Left cardiac atrium (tissue), 4 donors: ENCODE measurements around the gene OTUB2. TPM values are rescaled to one million over a fixed set of nuclear protein-coding genes. Genes with fewer than 3 reads are reported as not detected.

Experiments used
- ATAC-seq, 2 donors: fragments of 200-7000 bp; cut with Tn5 transposase; one replicate each; pipeline ENCODE4 v1.9.1; 2020; ENCODE audit warnings: mild to moderate bottlenecking in 2 of 2, moderate library complexity in 2 of 2
- DNase-seq: peaks from one replicate; pipeline ENCODE4 v3.0.0-alpha.2; 2020
- intact Hi-C, 2 donors: fragments of 100-400 bp; cut with DNase I; formaldehyde crosslinking; loops; one replicate each; pipeline versions ENCODE4 v1.14.1 to v1.15.1; 2022 to 2023
- total RNA-seq, 2 donors: library from RNA; stranded (reverse); fragmentation: NEBNext Ultra II Directional; extraction: Animal tissue kit (Norgen Biotek cat#: 25700); gene quantifications; one replicate each; pipeline ENCODE4 v1.2.1, GENCODE V29; 2021
- donor health status: DM: no; HTN: yes; CAD: no.
- donor health status: DM: no; HTN: yes; CAD: no; lungs with severe emphysema.
- donor health status: DM: yes; HTN: yes; CAD: no.
- donor health status: Dilated cardiomyopathy.

OTUB2 gene
- total RNA-seq, 2 donors from 2014 or later, result 0.24 to 0.56 TPM

- intact Hi-C loops, result loop anchor here (1.0 to 5.0 kb wide), 3 partner anchors 100 to 144 kb away; no protein-coding TSS in a partner anchor
- ATAC-seq, result peak; percentile 90 to 92
- DNase-seq, result peak; percentile 73
Measured at GRCh38 chr14:94036313-94037167, 10.4 kb downstream of the OTUB2 start.

- no peak for ATAC-seq
- no peak for DNase-seq
- intact Hi-C loops, result loop anchor here (2.0 to 5.0 kb wide), 2 partner anchors 99 to 143 kb away; no protein-coding TSS in a partner anchor
Measured at GRCh38 chr14:94037954-94038353, 11.8 kb downstream of the OTUB2 start.

- ATAC-seq (no peak), DNase-seq (no peak)
- intact Hi-C loops, result loop anchor here in 1 of 2 donors (5.0 kb wide), 1 partner anchor 99 kb away; no protein-coding TSS in a partner anchor
Measured at GRCh38 chr14:94038510-94038909, 12.4 kb downstream of the OTUB2 start.

- DNase-seq, result no peak
- intact Hi-C loops, result loop anchor here in 1 of 2 donors (5.0 kb wide), 1 partner anchor 98 kb away; no protein-coding TSS in a partner anchor
- no peak for ATAC-seq
Measured at GRCh38 chr14:94038921-94039629, 12.9 kb downstream of the OTUB2 start.

GRCh38 chr14:94040247-94040646 lies 14.1 kb downstream of the OTUB2 start:
- no peak for ATAC-seq
- DNase-seq, result no peak
- intact Hi-C loops, result no loop called here

- ATAC-seq (no peak), DNase-seq (no peak)
- intact Hi-C loops, result no loop called here
Measured at GRCh38 chr14:94040796-94041195, 14.7 kb downstream of the OTUB2 start.

GRCh38 chr14:94041551-94042346 lies 15.6 kb downstream of the OTUB2 start:
- peak; percentile 48 for DNase-seq
- intact Hi-C loops, result no loop called here
- ATAC-seq, result peak; percentile 77 to 80

DNA sequence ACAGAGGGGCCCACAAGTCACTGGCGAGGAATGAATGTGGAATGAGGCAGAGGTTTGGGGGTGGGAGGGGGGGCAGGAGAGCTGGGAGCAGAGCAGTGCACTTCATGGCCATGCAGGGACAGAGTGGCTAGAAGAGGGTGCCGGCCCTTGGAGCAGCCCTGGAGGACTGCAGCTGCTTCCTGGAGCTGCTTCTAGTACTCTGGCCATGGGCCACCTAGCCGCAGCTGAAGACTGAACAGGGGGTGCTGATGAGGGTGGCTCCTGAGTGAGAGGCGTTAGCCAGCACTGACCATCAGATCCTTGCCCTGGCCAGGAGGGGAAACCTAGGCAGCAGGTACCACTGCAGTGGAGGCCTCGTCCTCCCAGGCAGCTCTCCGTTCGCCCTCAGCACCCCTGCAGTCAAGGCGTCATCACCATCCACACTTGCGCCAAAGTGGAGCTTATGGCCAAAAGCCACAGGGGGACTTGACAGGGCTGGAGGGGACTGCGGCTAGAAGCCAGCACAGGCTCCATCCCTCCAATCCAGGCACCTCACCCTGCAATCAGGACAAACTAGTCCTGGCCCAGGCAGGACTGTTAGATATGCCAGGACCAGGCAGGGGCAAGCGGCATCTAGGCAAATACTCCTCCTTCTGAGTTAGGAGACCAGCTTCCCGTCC lies 16.4 kb downstream of the OTUB2 start:
- DNase-seq (no peak), ATAC-seq (peak; percentile 18 to 43)
- intact Hi-C loops, result no loop called here

- intact Hi-C loops, result no loop called here
- DNase-seq, result no peak
- peak in 1 of 2 donors; percentile 16 for ATAC-seq
Measured at GRCh38 chr14:94043111-94043755, 17.1 kb downstream of the OTUB2 start.

- intact Hi-C loops, result no loop called here
- no peak for ATAC-seq
- no peak for DNase-seq
Measured at GRCh38 chr14:94043756-94044475, 17.8 kb downstream of the OTUB2 start.

DNA sequence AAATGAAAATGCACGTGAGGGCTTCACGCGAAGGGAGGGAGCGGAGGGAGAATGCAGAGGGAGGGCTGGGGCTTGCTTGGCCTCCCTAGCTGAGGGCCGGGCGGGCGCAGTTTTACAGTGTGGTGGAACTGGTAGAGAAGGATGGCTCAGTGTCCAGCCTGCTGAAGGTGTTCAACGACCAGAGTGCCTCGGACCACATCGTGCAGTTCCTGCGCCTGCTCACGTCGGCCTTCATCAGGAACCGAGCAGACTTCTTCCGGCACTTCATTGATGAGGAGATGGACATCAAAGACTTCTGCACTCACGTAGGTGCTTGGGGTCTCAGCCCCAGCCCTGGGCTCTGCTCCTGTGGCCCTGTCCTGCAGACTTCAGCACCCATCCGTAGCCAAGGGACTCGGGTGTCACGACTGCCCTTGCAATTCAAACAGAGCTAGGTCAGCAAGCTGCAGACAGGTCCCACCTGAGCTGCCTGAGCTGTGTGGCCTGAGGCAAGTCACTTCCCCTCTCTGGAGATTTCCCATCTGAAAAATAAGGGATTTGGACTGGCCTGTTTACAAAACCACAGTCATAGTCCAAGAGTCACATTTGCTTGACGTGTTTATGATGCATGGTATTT lies 18.4 kb downstream of the OTUB2 start:
- ATAC-seq (no peak), DNase-seq (no peak)
- intact Hi-C loops, result no loop called here

- ATAC-seq, result no peak
- DNase-seq, result no peak
Measured at GRCh38 chr14:94045101-94045500, 19.0 kb downstream of the OTUB2 start.

DNA sequence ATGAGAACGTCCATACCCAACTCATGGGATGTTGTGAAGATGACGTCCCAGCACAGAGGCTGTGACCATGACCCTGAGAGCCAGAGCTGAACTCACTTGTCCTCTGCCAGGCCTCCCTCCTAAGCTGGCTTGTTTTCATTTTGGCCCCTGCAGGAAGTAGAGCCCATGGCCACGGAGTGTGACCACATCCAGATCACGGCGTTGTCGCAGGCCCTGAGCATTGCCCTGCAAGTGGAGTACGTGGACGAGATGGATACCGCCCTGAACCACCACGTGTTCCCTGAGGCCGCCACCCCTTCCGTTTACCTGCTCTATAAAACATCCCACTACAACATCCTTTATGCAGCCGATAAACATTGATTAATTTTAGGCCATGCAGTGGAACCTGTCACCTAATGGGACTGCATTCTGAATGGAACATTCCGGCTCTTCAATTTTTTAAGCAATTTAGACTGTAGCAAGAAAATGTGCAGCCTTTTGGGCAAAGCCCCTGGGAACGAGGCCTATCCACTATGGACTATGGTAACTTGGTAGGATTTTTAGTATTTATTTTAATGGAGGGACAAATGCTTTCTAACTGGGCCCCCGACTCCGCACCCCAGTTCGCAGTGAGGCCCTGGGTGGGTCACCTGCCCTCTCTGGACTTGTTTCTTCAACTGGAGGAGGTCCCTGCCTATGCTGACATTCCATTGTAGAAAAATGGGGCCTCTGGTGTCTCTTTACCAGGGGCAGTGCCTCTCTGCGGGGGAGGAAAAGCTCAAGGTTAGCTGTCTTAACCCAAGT lies 19.6 kb downstream of the OTUB2 start:
- ATAC-seq, result no peak
- DNase-seq, result no peak
- intact Hi-C loops, result no loop called here

More at GRCh38 chr14:94045101-94045500, 19.0 kb downstream of the OTUB2 start:
- intact Hi-C loops, result no loop called here

DNA sequence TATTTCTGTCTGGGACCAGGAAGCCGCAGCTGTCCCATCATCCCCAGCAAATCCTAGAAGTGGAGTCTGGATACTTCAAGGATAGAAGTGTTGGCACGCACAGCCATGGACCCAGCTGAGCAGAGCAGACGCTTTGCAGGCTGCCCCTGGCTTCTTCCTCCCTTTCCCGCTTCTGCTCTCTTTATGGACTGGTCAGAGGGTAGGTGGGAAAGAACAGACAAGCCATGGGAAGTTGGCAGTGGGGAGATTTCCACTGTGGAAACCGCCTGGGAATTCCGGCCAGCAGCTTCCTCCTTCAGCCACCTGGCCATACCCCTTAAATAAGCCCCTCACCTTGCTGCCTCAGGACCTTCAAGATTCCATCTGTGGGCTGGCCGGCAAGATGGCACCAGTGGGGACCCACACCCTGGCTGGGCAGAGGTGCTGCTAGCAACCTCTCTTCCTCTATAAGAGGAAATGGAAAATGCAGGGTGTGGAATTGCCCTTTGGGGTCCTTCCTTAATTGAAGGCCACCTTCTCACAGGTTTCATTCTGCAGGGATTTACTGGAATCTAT lies 20.6 kb downstream of the OTUB2 start:
- DNase-seq, result no peak
- no peak for ATAC-seq
- intact Hi-C loops, result no loop called here

DNA sequence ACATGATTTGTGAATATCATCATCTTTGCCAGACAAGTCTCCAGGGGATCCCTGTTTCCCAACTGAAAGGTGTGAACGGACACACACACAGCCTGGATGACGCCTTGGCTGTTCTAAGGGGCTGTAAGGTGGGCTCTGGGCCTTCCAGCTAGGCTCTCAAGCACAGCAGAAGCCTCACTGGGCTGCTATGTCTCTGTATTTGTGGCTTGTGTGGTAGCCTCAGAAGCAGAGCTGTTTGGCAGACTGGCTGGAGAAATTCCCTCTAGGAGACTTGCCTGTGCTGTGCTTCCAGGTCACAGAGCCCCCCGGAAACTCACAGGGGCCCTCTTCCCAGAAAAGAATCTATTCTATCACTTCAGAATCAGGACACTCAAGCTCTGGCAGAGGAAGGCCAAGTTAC lies 21.4 kb downstream of the OTUB2 start:
- intact Hi-C loops, result no loop called here
- DNase-seq, result no peak
- no peak for ATAC-seq
